Measurements from ENCODE around the gene NINJ1. TPM values are rescaled to one million over a fixed set of nuclear protein-coding genes. Genes with fewer than 3 reads are reported as not detected.
A peak's percentile ranks its signal among the peaks of the same experiment; 100 is the strongest.

The NINJ1 gene
- total and polyA plus RNA-seq, 2 of the 13 experiments (the other 11 are each of a cell fraction or from before 2014, with no cell fraction given) = 81.2 to 92.1 TPM

GRCh38 chr9:93098236-93098946 is 35.7 kb downstream of the NINJ1 start (continued):
- TF ChIP-seq CENPT (CRISPR knock-in tag; IDR thresholded peaks at IDR 0.05; ENCODE audit: low read depth) = no peak
- no peak for TF ChIP-seq FOXO1 (CRISPR knock-in tag; IDR thresholded peaks at IDR 0.05)
- TF ChIP-seq, protein P1, sequence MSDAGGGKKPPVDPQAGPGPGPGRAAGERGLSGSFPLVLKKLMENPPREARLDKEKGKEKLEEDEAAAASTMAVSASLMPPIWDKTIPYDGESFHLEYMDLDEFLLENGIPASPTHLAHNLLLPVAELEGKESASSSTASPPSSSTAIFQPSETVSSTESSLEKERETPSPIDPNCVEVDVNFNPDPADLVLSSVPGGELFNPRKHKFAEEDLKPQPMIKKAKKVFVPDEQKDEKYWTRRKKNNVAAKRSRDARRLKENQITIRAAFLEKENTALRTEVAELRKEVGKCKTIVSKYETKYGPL (CRISPR knock-in tag; IDR thresholded peaks at IDR 0.05) = no peak
- TF ChIP-seq, protein P2, sequence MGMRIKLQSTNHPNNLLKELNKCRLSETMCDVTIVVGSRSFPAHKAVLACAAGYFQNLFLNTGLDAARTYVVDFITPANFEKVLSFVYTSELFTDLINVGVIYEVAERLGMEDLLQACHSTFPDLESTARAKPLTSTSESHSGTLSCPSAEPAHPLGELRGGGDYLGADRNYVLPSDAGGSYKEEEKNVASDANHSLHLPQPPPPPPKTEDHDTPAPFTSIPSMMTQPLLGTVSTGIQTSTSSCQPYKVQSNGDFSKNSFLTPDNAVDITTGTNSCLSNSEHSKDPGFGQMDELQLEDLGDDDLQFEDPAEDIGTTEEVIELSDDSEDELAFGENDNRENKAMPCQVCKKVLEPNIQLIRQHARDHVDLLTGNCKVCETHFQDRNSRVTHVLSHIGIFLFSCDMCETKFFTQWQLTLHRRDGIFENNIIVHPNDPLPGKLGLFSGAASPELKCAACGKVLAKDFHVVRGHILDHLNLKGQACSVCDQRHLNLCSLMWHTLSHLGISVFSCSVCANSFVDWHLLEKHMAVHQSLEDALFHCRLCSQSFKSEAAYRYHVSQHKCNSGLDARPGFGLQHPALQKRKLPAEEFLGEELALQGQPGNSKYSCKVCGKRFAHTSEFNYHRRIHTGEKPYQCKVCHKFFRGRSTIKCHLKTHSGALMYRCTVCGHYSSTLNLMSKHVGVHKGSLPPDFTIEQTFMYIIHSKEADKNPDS (CRISPR knock-in tag; IDR thresholded peaks at IDR 0.05) = no peak
- no peak for TF ChIP-seq TERF1 (CRISPR knock-in tag; IDR thresholded peaks at IDR 0.05)
- no peak for TF ChIP-seq ZNF44 (CRISPR knock-in tag; IDR thresholded peaks at IDR 0.05)
- no peak for TF ChIP-seq NR2F1 (CRISPR knock-in tag; IDR thresholded peaks at IDR 0.05)
- TF ChIP-seq ZNF747 (CRISPR knock-in tag; IDR thresholded peaks at IDR 0.05; ENCODE audit: borderline replicate concordance) = no peak
- TF ChIP-seq ARID5B (CRISPR knock-in tag; IDR thresholded peaks at IDR 0.05) = no peak
- TF ChIP-seq PLRG1 (conservative IDR thresholded peaks at IDR 0.05) = no peak
- TF ChIP-seq RXRA (CRISPR knock-in tag; IDR thresholded peaks at IDR 0.05) = 0 out of 2 replicates have a peak, but pooled peaks have one; percentile 34
- no peak for TF ChIP-seq ZNF570 (CRISPR knock-in tag; IDR thresholded peaks at IDR 0.05; ENCODE audit: borderline replicate concordance)
- TF ChIP-seq SMAD3 (CRISPR knock-in tag; IDR thresholded peaks at IDR 0.05) = no peak
- no peak for TF ChIP-seq ZSCAN9 (CRISPR knock-in tag; IDR thresholded peaks at IDR 0.05; ENCODE audit: borderline replicate concordance)
- TF ChIP-seq ZNF124 (CRISPR knock-in tag; IDR thresholded peaks at IDR 0.05) = no peak
- peak; percentile 89 for TF ChIP-seq SAP130 (CRISPR knock-in tag; IDR thresholded peaks at IDR 0.05; ENCODE audit: low read depth)
- TF ChIP-seq RARA (CRISPR knock-in tag; IDR thresholded peaks at IDR 0.05) = no peak
- no peak for TF ChIP-seq YEATS2 (CRISPR knock-in tag; IDR thresholded peaks at IDR 0.05; ENCODE audit: borderline replicate concordance)
- TF ChIP-seq, protein P3, sequence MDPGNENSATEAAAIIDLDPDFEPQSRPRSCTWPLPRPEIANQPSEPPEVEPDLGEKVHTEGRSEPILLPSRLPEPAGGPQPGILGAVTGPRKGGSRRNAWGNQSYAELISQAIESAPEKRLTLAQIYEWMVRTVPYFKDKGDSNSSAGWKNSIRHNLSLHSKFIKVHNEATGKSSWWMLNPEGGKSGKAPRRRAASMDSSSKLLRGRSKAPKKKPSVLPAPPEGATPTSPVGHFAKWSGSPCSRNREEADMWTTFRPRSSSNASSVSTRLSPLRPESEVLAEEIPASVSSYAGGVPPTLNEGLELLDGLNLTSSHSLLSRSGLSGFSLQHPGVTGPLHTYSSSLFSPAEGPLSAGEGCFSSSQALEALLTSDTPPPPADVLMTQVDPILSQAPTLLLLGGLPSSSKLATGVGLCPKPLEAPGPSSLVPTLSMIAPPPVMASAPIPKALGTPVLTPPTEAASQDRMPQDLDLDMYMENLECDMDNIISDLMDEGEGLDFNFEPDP (CRISPR knock-in tag; conservative IDR thresholded peaks at IDR 0.05) = no peak
- no peak for TF ChIP-seq CBX1 (IDR thresholded peaks at IDR 0.05; ENCODE audit: low read depth)
- no peak for TF ChIP-seq NFYC (CRISPR knock-in tag; IDR thresholded peaks at IDR 0.05)
- TF ChIP-seq ZFAT (CRISPR knock-in tag; conservative IDR thresholded peaks at IDR 0.05) = no peak
